NCI-H2081 treated with DMSO at 0.1 percent for 48 hours (cell line): Measurements from ENCODE around the gene MEF2C.
A peak's percentile ranks its signal among the peaks of the same experiment; 100 is the strongest.
"Not testable (repeated sequence)": the region's sequence is repeated elsewhere in the genome, so short reads cannot be mapped to it uniquely, and the experiment has no call there.

Experiments used
- DNase-seq: peaks from one replicate; lab custom pipeline; 2025; lab: John Stamatoyannopoulos, UW

The MEF2C gene

GRCh38 chr5:88861231-88861630 is 21.8 kb downstream of the MEF2C start:
- DNase-seq, result no peak

- no peak for DNase-seq
These were observed 22.5 kb downstream of the MEF2C start for GRCh38 chr5:88860501-88860900.

- DNase-seq, result no peak
These were observed 24.6 kb downstream of the MEF2C start for GRCh38 chr5:88858392-88858791.

GRCh38 chr5:88856381-88856780 is 26.6 kb downstream of the MEF2C start:
- not testable (repeated sequence) for DNase-seq

- no peak for DNase-seq
These were observed 28.2 kb downstream of the MEF2C start for GRCh38 chr5:88854769-88855168.

- DNase-seq, result no peak
These were observed 35.6 kb downstream of the MEF2C start for GRCh38 chr5:88847420-88847819.

GRCh38 chr5:88846434-88846833 is 36.5 kb downstream of the MEF2C start:
- no peak for DNase-seq

GRCh38 chr5:88845081-88845697 is 37.8 kb downstream of the MEF2C start:
- no peak for DNase-seq

- no peak for DNase-seq
These were observed 40.2 kb downstream of the MEF2C start for GRCh38 chr5:88842784-88843183.

- no peak for DNase-seq
These were observed 41.8 kb downstream of the MEF2C start for GRCh38 chr5:88841212-88841611.

- DNase-seq, result no peak
These were observed 42.5 kb downstream of the MEF2C start for GRCh38 chr5:88840495-88840894.

GRCh38 chr5:88839238-88839637 is 43.7 kb downstream of the MEF2C start:
- DNase-seq, result no peak

- DNase-seq, result no peak
These were observed 44.5 kb downstream of the MEF2C start for GRCh38 chr5:88838500-88838899.

GRCh38 chr5:88837817-88838216 is 45.2 kb downstream of the MEF2C start:
- DNase-seq, result no peak

GRCh38 chr5:88837222-88837621 is 45.8 kb downstream of the MEF2C start:
- DNase-seq, result no peak

- no peak for DNase-seq
These were observed 46.7 kb downstream of the MEF2C start for GRCh38 chr5:88836195-88836838.

GRCh38 chr5:88834499-88834898 is 48.5 kb downstream of the MEF2C start:
- DNase-seq, result no peak

- no peak for DNase-seq
These were observed 48.9 kb downstream of the MEF2C start for GRCh38 chr5:88834131-88834462.

- peak; percentile 19 for DNase-seq
These were observed 49.4 kb downstream of the MEF2C start for GRCh38 chr5:88833371-88834130.

- DNase-seq, result no peak
These were observed 51.2 kb downstream of the MEF2C start for GRCh38 chr5:88831816-88832215.

GRCh38 chr5:88830567-88830966 is 52.4 kb downstream of the MEF2C start:
- DNase-seq, result no peak

GRCh38 chr5:88829775-88830174 is 53.2 kb downstream of the MEF2C start:
- no peak for DNase-seq

GRCh38 chr5:88829054-88829453 is 53.9 kb downstream of the MEF2C start:
- DNase-seq, result no peak
